ENCODE results near the gene DPT. TPM values are rescaled to one million over a fixed set of nuclear protein-coding genes. Genes with fewer than 3 reads are reported as not detected.

DPT gene
- total RNA-seq, 1 donor from 2014 or later: 1.4 TPM

GRCh38 chr1:168697356-168698126, 31.5 kb downstream of the DPT start:
- Mint-ChIP-seq H3K4me3 (ENCODE audit: unreplicated experiment) (no peak overlapping the region), H3K9me3 (ENCODE audit: unreplicated experiment) (no peaks in the 10 kb centered on the region), H3K4me1 (ENCODE audit: unreplicated experiment) (peaks cover 7% of the 10 kb centered on the region), H3K36me3 (ENCODE audit: unreplicated experiment) (no peaks in the 10 kb centered on the region), H3K27ac (ENCODE audit: unreplicated experiment) (no peak overlapping the region), H3K27me3 (ENCODE audit: unreplicated experiment) (no peaks in the 10 kb centered on the region)
- TF ChIP-seq CTCF (IDR thresholded peaks at IDR 0.05): no peak
- DNase-seq (ENCODE audit: extremely low spot score, unreplicated experiment): no peak

GRCh38 chr1:168696125-168696760, 32.8 kb downstream of the DPT start:
- Mint-ChIP-seq H3K4me3 (ENCODE audit: unreplicated experiment) (no peak overlapping the region), H3K27me3 (ENCODE audit: unreplicated experiment) (no peaks in the 10 kb centered on the region), H3K4me1 (ENCODE audit: unreplicated experiment) (peaks cover 7% of the 10 kb centered on the region), H3K36me3 (ENCODE audit: unreplicated experiment) (no peaks in the 10 kb centered on the region), H3K9me3 (ENCODE audit: unreplicated experiment) (no peaks in the 10 kb centered on the region), H3K27ac (ENCODE audit: unreplicated experiment) (no peak overlapping the region)
- no peak for TF ChIP-seq CTCF (IDR thresholded peaks at IDR 0.05)
- no peak for DNase-seq (ENCODE audit: extremely low spot score, unreplicated experiment)

- Mint-ChIP-seq H3K4me3 (ENCODE audit: unreplicated experiment) (no peak overlapping the region), H3K36me3 (ENCODE audit: unreplicated experiment) (no peaks in the 10 kb centered on the region), H3K4me1 (ENCODE audit: unreplicated experiment) (peaks cover 7% of the 10 kb centered on the region), H3K27me3 (ENCODE audit: unreplicated experiment) (no peaks in the 10 kb centered on the region), H3K27ac (ENCODE audit: unreplicated experiment) (no peak overlapping the region), H3K9me3 (ENCODE audit: unreplicated experiment) (no peaks in the 10 kb centered on the region)
- no peak for TF ChIP-seq CTCF (IDR thresholded peaks at IDR 0.05)
- no peak for DNase-seq (ENCODE audit: extremely low spot score, unreplicated experiment)
These were observed 35.2 kb downstream of the DPT start for GRCh38 chr1:168693872-168694238.

- Mint-ChIP-seq H3K4me1 (ENCODE audit: unreplicated experiment) (peaks cover 7% of the 10 kb centered on the region), H3K36me3 (ENCODE audit: unreplicated experiment) (no peaks in the 10 kb centered on the region)
- no peak for DNase-seq (ENCODE audit: extremely low spot score, unreplicated experiment)
These were observed 35.7 kb downstream of the DPT start for GRCh38 chr1:168693197-168693871.

More at GRCh38 chr1:168693197-168693871, 35.7 kb downstream of the DPT start:
- Mint-ChIP-seq H3K4me3 (ENCODE audit: unreplicated experiment) (no peak overlapping the region), H3K9me3 (ENCODE audit: unreplicated experiment) (no peaks in the 10 kb centered on the region), H3K27ac (ENCODE audit: unreplicated experiment) (no peak overlapping the region), H3K27me3 (ENCODE audit: unreplicated experiment) (no peaks in the 10 kb centered on the region)
- no peak for TF ChIP-seq CTCF (IDR thresholded peaks at IDR 0.05)

Measured in osteocyte (in vitro differentiated cells).